AG08396 (cell line): ENCODE measurements around the gene SHFL.

Experiments
- DNase-seq: peaks from one replicate; pipeline ENCODE4 v3.0.0; 2012; ENCODE audit warnings: low spot score, mixed read lengths

SHFL gene

GRCh38 chr19:10085641-10086590 lies at the start of gene SHFL:
Gene SHFL (plus strand): TSS chr19:10086317. CDS start chr19:10086428, 111 bp downstream.
- peak; percentile 93 for DNase-seq

DNA sequence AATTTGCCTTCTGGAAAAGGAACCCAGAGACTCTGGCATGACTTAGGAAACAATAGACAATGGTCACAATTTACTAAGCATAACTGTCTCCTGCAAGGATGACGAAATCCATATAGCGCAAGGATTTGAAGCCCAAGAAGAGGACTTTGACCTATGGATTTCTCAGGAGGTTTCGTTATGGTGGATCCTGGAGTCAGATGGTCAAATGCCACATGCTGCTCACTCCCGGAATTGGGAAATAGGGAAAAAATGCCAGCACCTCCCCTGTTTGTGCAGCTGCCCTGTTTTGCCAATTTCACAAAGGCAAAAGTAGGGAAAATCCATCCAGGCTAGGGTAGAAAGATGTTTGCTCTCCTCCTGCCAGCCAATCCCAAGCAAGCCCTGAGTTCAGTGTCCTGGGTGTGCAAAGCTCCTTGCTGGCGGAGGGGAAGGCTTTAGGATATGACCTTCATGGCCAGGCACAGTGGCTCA lies 49.5 kb upstream of the SHFL start:
- DNase-seq = no peak

GRCh38 chr19:10037367-10037766 lies 48.8 kb upstream of the SHFL start:
- DNase-seq = no peak

GRCh38 chr19:10037809-10038208 lies 48.3 kb upstream of the SHFL start:
- DNase-seq = no peak

- DNase-seq = no peak
Measured at GRCh38 chr19:10043286-10043927, 42.7 kb upstream of the SHFL start.

- no peak for DNase-seq
Measured at GRCh38 chr19:10044390-10044789, 41.7 kb upstream of the SHFL start.

DNA sequence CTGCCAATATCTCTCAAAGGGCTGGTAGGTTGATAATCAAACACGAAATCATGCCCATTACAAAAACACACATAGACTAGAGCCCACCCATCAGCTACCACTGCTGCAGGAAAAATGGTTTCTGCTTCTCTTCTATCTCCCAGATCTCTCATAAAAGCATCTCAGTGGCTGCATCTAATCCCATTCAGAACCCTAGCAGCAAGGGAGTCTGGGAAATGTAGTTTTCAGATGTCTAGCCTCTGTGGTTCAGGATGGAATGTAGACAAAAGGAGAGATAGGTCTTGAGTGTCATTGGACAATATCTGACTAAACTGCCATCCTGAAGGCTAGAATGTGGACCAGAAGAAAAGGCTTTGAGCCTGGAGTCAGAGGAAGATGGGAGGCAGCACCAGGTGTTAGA lies 40.7 kb upstream of the SHFL start:
- DNase-seq = no peak

DNA sequence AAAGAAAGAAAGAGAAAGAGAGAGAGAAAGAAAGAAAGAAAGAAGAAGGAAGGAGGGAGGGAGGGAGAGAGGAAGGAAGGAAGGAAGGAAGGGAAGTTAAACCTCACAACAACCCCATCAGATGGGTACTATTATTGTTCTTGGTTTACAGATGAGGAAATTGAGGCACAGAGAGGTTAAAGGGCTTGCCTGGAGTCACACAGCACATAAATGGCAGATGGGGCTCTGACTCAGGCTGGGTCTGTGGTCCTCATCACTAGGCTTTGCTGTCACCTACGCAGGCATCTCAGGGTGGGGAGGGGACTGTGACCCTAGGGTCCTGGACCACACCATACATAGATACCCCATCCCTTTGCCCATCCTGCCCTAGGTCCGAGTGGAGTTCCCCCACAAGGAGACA lies 36.5 kb upstream of the SHFL start:
- no peak for DNase-seq

DNA sequence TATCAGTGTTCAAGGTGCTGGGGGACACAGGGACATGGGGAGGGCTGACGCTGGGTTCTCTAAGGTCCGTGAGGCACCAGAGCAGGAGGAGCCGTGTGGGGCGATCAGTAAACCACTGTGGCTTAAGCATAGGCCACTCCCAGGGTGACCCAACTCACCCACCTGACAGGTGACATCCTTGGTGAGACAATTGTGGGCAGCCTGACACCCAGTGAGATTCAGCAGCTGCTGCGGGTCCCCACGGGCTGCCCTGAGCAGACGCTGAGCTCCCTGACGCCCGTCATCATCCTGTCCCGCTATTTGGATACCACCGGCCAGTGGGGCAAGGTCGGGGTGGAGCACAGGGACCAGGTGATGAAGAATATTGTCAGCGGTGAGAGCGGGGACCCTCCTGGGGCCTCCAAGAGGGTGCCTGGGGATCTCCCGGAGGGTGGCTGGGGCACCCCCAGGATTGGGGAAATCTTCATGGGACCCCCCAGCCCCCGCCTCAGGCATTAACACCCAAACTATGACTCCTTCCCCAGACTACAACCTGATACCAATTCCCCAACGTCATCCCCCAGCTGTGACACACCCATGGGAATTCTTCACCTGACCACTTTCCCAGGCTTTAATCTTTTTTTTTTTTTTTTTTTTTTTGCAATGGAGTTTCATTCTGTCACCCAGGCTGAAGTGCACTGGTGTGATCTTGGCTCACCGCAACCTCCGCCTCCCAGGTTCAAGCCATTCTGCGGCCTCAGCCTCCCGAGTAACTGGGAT lies 33.3 kb upstream of the SHFL start:
- no peak for DNase-seq

GRCh38 chr19:10061717-10062310 lies 24.3 kb upstream of the SHFL start:
- DNase-seq = peak; percentile 52

GRCh38 chr19:10068205-10068604 lies 17.9 kb upstream of the SHFL start:
- DNase-seq = no peak

GRCh38 chr19:10069046-10069445 lies 17.1 kb upstream of the SHFL start:
- DNase-seq = no peak

DNA sequence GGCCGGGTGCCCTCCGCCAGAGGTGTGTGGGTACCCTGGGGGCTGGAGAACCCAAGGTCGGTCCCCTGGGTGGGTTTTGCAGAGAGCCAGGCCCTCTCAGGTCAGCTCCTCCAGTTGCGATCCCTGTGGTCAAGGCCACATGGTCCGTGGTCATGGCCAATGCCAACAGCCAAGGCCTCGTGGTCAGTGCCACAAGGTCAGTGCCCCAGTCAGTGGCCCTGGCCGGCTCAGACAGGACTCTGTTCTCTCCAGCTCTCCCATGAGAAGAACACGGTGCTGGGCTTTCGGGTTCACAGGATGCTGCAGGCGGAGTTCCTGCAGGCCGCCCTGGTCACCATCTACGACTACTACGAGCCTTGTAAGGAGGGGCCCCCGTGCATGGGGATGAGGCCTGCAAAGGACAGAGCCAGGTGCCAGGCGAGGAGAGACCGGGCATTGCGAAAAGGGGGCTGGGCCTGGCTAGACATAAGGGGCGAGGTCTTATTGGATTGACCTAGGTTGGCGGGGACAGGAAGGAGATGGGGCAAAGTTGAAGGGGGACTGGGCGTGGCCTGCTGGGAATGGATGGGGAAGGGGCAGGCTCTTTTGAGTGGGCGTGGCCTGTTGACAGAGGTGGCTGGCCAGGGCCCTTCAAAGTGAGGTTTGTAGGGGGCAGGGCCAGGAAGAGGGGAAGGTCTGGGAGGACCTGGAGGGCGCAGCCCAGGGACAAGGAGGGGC lies 15.2 kb upstream of the SHFL start:
- no peak for DNase-seq

GRCh38 chr19:10074153-10074552 lies 12.0 kb upstream of the SHFL start:
- no peak for DNase-seq

- DNase-seq = no peak
Measured at GRCh38 chr19:10076535-10076934, 9.6 kb upstream of the SHFL start.

DNA sequence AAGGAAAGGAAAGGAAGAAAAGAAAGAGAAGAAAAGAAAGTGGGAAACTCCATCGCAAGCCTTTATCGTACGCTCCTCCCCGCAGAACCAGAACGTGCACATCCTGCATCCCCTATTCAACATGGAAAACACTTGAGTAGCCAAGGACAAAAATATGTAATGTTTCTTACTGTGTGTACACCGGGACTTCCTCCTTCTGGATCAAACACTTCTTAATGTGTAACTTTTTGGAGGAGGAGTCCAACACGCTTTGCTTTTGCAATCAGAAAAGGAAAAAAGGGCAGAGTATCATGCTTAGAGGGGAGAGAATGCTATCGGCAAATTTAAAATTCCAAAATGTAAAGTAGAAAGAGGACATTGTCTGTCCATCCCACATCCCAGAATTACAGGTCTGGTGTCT lies 7.8 kb upstream of the SHFL start:
- DNase-seq = no peak

- no peak for DNase-seq
Measured at GRCh38 chr19:10079031-10079453, 7.1 kb upstream of the SHFL start.

GRCh38 chr19:10083911-10084310 lies 2.2 kb upstream of the SHFL start:
- no peak for DNase-seq

GRCh38 chr19:10084803-10085202 lies 1.3 kb upstream of the SHFL start:
- DNase-seq = no peak

GRCh38 chr19:10086591-10087192 lies 575 bp downstream of the SHFL start:
- DNase-seq = no peak
